Activated CD4-positive, alpha-beta T cell treated with anti-CD3 and anti-CD28 coated beads, Interleukin-2, amount 10 ng/mL, durations not matched to agents 24 days and 14 days (primary cell): ENCODE data around the gene CCDC183. TPM values are rescaled to one million over a fixed set of nuclear protein-coding genes. Genes with fewer than 3 reads are reported as not detected.
A peak's percentile ranks its signal among the peaks of the same experiment; 100 is the strongest.
"Not testable (repeated sequence)": the region's sequence is repeated elsewhere in the genome, so short reads cannot be mapped to it uniquely, and the experiment has no call there.

Source experiments
- DNase-seq: peaks from one replicate; pipeline ENCODE4 v3.0.0; 2022
- H3K27ac Mint-ChIP-seq: one replicate; pipeline ENCODE4 v1.8.0; 2022; ENCODE audit warnings: mild to moderate bottlenecking, mixed read lengths
- H3K27me3 Mint-ChIP-seq: one replicate; pipeline ENCODE4 v1.8.0; 2022; ENCODE audit warnings: mixed read lengths
- H3K36me3 Mint-ChIP-seq: one replicate; pipeline ENCODE4 v1.8.0; 2022; ENCODE audit warnings: low read depth, mild to moderate bottlenecking, mixed read lengths
- H3K4me1 Mint-ChIP-seq: one replicate; pipeline ENCODE4 v1.8.0; 2021; ENCODE audit warnings: mixed read lengths
- H3K4me3 Mint-ChIP-seq: one replicate; pipeline ENCODE4 v1.8.0; 2022; ENCODE audit warnings: mild to moderate bottlenecking, moderate library complexity, mixed read lengths
- H3K9me3 Mint-ChIP-seq: one replicate; pipeline ENCODE4 v1.8.0; 2021; ENCODE audit warnings: mixed read lengths
- intact Hi-C: fragments of 100-400 bp; cut with micrococcal nuclease; formaldehyde crosslinking; loops from one replicate; pipeline ENCODE4 v1.15.1; 2023
- total RNA-seq: library from RNA; stranded (reverse); gene quantifications from 2 replicates; pipeline ENCODE4 v1.2.3, GENCODE V29; 2022

Gene CCDC183
- 0.14 and 0.42 TPM in 2 replicates for total RNA-seq

GRCh38 chr9:136796238-136796774 lies at the start of gene CCDC183:
CCDC183 (plus strand) TSS chr9:136796338; CDS start chr9:136796398, 60 bp downstream.
- Mint-ChIP-seq H3K27ac (no peak within 1 kb of the TSS), H3K36me3 (peaks cover 3% of the 10 kb centered on the region), H3K27me3 (peaks cover 22% of the 10 kb centered on the region), H3K9me3 (no peaks in the 10 kb centered on the region), H3K4me1 (peaks cover 14% of the 10 kb centered on the region), H3K4me3 (no peak within 1 kb of the TSS)
- intact Hi-C loops: loop anchor here (10.0 kb wide), 1 partner anchor 658 kb away; the partner anchor contains the start of gene NSMF
- no peak for DNase-seq

- peaks cover 3% of the 10 kb centered on the region for H3K36me3 Mint-ChIP-seq
- no peak overlapping the region for H3K4me3 Mint-ChIP-seq
- H3K27ac Mint-ChIP-seq: no peak overlapping the region
- intact Hi-C loops: no loop called here
- H3K27me3 Mint-ChIP-seq: peaks cover 3% of the 10 kb centered on the region
- peaks cover 1% of the 10 kb centered on the region for H3K9me3 Mint-ChIP-seq
- peaks cover 9% of the 10 kb centered on the region for H3K4me1 Mint-ChIP-seq
- DNase-seq: no peak
These were observed 49.5 kb upstream of the CCDC183 start for GRCh38 chr9:136746621-136747020.

- H3K36me3 Mint-ChIP-seq: peaks cover 7% of the 10 kb centered on the region
- peaks cover 8% of the 10 kb centered on the region for H3K9me3 Mint-ChIP-seq
- H3K27ac Mint-ChIP-seq: no peak overlapping the region
- intact Hi-C loops: no loop called here
- H3K4me1 Mint-ChIP-seq: peaks cover 6% of the 10 kb centered on the region
- no peak for DNase-seq
- peaks cover 3% of the 10 kb centered on the region for H3K27me3 Mint-ChIP-seq
- H3K4me3 Mint-ChIP-seq: no peak overlapping the region
These were observed 48.7 kb upstream of the CCDC183 start for GRCh38 chr9:136747161-136748060.

- intact Hi-C loops: no loop called here
- no peak within 1 kb of the TSS for H3K4me3 Mint-ChIP-seq
- DNase-seq: no peak
- peaks cover 4% of the 10 kb centered on the region for H3K27me3 Mint-ChIP-seq
- H3K36me3 Mint-ChIP-seq: peaks cover 8% of the 10 kb centered on the region
- peaks cover 14% of the 10 kb centered on the region for H3K9me3 Mint-ChIP-seq
- H3K27ac Mint-ChIP-seq: no peak within 1 kb of the TSS
- H3K4me1 Mint-ChIP-seq: peaks cover 6% of the 10 kb centered on the region
These were observed 47.9 kb upstream of the CCDC183 start, which contains the start of gene LCN6 for GRCh38 chr9:136748201-136748600. LCN6 (minus strand) TSS chr9:136748525; CDS start chr9:136748483, 42 bp downstream.

GRCh38 chr9:136748666-136749611 lies 47.2 kb upstream of the CCDC183 start:
- no peak for DNase-seq
- intact Hi-C loops: no loop called here
- Mint-ChIP-seq H3K27me3 (peaks cover 1% of the 10 kb centered on the region), H3K9me3 (peaks cover 14% of the 10 kb centered on the region), H3K27ac (no peak overlapping the region), H3K4me3 (no peak overlapping the region), H3K4me1 (peaks cover 6% of the 10 kb centered on the region), H3K36me3 (peaks cover 8% of the 10 kb centered on the region)

- H3K27ac Mint-ChIP-seq: peak overlapping the region; percentile 34
- H3K4me1 Mint-ChIP-seq: peaks cover 6% of the 10 kb centered on the region
- peaks cover 16% of the 10 kb centered on the region for H3K9me3 Mint-ChIP-seq
- H3K27me3 Mint-ChIP-seq: peaks cover 1% of the 10 kb centered on the region
- no peak for DNase-seq
- H3K4me3 Mint-ChIP-seq: no peak overlapping the region
- peaks cover 8% of the 10 kb centered on the region for H3K36me3 Mint-ChIP-seq
- intact Hi-C loops: no loop called here
These were observed 45.6 kb upstream of the CCDC183 start for GRCh38 chr9:136750526-136750925.

- peaks cover 1% of the 10 kb centered on the region for H3K27me3 Mint-ChIP-seq
- H3K9me3 Mint-ChIP-seq: peaks cover 18% of the 10 kb centered on the region
- H3K27ac Mint-ChIP-seq: no peak overlapping the region
- DNase-seq: no peak
- peaks cover 6% of the 10 kb centered on the region for H3K4me1 Mint-ChIP-seq
- intact Hi-C loops: no loop called here
- H3K36me3 Mint-ChIP-seq: peaks cover 8% of the 10 kb centered on the region
- H3K4me3 Mint-ChIP-seq: no peak overlapping the region
These were observed 44.9 kb upstream of the CCDC183 start for GRCh38 chr9:136751244-136751643.

GRCh38 chr9:136751814-136752213 lies 44.3 kb upstream of the CCDC183 start:
- H3K9me3 Mint-ChIP-seq: peaks cover 18% of the 10 kb centered on the region
- peaks cover 1% of the 10 kb centered on the region for H3K27me3 Mint-ChIP-seq
- no peak for DNase-seq
- intact Hi-C loops: no loop called here
- H3K27ac Mint-ChIP-seq: no peak overlapping the region
- H3K4me3 Mint-ChIP-seq: no peak overlapping the region
- H3K4me1 Mint-ChIP-seq: peaks cover 6% of the 10 kb centered on the region
- peaks cover 8% of the 10 kb centered on the region for H3K36me3 Mint-ChIP-seq

GRCh38 chr9:136753371-136754058 lies 42.6 kb upstream of the CCDC183 start:
- intact Hi-C loops: no loop called here
- Mint-ChIP-seq H3K4me3 (no peak overlapping the region), H3K4me1 (peaks cover 6% of the 10 kb centered on the region), H3K9me3 (peaks cover 18% of the 10 kb centered on the region), H3K36me3 (peaks cover 8% of the 10 kb centered on the region), H3K27ac (no peak overlapping the region), H3K27me3 (peaks cover 1% of the 10 kb centered on the region)
- DNase-seq: no peak

GRCh38 chr9:136754059-136754572 lies 42.0 kb upstream of the CCDC183 start:
- intact Hi-C loops: no loop called here
- peaks cover 18% of the 10 kb centered on the region for H3K9me3 Mint-ChIP-seq
- no peak for DNase-seq
- no peak overlapping the region for H3K4me3 Mint-ChIP-seq
- peaks cover 1% of the 10 kb centered on the region for H3K27me3 Mint-ChIP-seq
- no peak overlapping the region for H3K27ac Mint-ChIP-seq
- peaks cover 8% of the 10 kb centered on the region for H3K36me3 Mint-ChIP-seq
- peaks cover 6% of the 10 kb centered on the region for H3K4me1 Mint-ChIP-seq

GRCh38 chr9:136754626-136755301 lies 41.4 kb upstream of the CCDC183 start:
- DNase-seq: no peak
- H3K27ac Mint-ChIP-seq: no peak overlapping the region
- intact Hi-C loops: no loop called here
- H3K4me1 Mint-ChIP-seq: peaks cover 6% of the 10 kb centered on the region
- peaks cover 1% of the 10 kb centered on the region for H3K27me3 Mint-ChIP-seq
- H3K4me3 Mint-ChIP-seq: no peak overlapping the region
- H3K36me3 Mint-ChIP-seq: peaks cover 8% of the 10 kb centered on the region
- H3K9me3 Mint-ChIP-seq: peaks cover 18% of the 10 kb centered on the region

GRCh38 chr9:136755302-136756133 lies 40.6 kb upstream of the CCDC183 start:
- intact Hi-C loops, H3K4me1 Mint-ChIP-seq, H3K36me3 Mint-ChIP-seq, DNase-seq, H3K27ac Mint-ChIP-seq, H3K4me3 Mint-ChIP-seq, H3K27me3 Mint-ChIP-seq: not testable (repeated sequence)
- H3K9me3 Mint-ChIP-seq: peaks cover 18% of the 10 kb centered on the region
